ENCODE measurements around the gene TMEM154.

DNA sequence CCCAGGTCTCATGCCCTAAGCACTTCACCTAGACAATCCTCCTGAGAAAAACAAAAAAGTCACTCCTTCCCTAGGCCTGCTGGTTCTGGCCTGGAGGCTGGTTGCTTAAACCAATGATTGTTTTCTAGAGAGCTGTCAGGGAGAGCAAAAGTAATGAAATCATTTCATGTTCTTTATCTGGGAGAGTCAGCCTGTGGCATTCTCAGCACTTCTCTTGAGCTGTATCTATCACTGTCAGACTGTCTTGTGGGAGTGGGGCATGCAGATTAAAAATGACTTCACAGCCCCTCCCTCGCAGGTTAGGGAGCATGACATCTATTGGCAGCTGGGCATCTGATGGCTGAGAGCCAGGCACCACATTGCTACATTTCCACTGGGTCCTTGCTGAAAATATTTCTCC, 20.4 kb upstream of the TMEM154 start:
- TF ChIP-seq, protein P1, sequence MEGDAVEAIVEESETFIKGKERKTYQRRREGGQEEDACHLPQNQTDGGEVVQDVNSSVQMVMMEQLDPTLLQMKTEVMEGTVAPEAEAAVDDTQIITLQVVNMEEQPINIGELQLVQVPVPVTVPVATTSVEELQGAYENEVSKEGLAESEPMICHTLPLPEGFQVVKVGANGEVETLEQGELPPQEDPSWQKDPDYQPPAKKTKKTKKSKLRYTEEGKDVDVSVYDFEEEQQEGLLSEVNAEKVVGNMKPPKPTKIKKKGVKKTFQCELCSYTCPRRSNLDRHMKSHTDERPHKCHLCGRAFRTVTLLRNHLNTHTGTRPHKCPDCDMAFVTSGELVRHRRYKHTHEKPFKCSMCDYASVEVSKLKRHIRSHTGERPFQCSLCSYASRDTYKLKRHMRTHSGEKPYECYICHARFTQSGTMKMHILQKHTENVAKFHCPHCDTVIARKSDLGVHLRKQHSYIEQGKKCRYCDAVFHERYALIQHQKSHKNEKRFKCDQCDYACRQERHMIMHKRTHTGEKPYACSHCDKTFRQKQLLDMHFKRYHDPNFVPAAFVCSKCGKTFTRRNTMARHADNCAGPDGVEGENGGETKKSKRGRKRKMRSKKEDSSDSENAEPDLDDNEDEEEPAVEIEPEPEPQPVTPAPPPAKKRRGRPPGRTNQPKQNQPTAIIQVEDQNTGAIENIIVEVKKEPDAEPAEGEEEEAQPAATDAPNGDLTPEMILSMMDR (conservative IDR thresholded peaks at IDR 0.05) = no peak
- TF ChIP-seq EZH2 (IDR thresholded peaks at IDR 0.05; ENCODE audit: low read depth) = no peak
